ENCODE results near the gene STAC.
A peak's percentile ranks its signal among the peaks of the same experiment; 100 is the strongest.

STAC gene, protein sequence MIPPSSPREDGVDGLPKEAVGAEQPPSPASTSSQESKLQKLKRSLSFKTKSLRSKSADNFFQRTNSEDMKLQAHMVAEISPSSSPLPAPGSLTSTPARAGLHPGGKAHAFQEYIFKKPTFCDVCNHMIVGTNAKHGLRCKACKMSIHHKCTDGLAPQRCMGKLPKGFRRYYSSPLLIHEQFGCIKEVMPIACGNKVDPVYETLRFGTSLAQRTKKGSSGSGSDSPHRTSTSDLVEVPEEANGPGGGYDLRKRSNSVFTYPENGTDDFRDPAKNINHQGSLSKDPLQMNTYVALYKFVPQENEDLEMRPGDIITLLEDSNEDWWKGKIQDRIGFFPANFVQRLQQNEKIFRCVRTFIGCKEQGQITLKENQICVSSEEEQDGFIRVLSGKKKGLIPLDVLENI

DNA sequence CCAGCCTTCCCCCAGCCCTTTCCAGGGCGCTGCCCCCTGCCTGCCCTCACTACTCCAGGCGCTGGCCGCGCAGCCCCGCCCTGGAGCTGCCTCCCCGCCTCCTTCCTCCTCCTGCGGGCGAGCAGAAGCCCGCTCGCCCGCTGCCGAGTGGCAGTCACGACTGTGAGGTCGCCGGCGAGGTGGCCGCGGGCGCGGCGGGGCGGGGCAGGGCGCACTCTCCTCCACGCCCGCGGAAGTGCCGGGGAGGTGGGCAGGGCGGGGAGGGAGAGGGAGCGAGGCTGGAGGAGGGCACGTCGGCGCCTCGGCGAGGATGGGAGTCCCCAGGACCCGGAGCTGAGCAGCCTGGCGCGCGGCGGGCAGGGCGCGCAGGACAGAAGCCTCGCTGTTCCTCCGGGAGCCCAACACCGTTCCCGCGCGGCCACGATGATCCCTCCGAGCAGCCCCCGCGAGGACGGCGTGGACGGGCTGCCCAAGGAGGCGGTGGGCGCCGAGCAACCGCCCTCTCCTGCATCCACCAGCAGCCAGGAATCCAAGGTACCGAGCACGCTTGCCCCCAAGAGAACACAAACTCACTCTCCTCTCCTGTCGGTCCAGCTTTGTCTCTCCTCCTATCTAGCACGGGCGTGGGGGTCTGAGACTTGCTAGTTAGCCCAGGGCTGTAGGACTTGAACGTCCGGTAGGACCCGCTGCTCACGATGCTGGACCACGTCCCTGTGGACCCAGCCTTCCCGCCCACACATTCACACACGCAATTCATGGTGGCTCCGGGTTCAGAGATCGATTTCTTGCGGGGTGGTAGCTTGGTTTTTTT is at the start of gene STAC:
Gene STAC, plus strand, starts transcription at position 284 of the 811 bp plus-strand sequence. Its CDS starts 140 bp downstream, at position 424.
- DNase-seq: peak; percentile 21

DNA sequence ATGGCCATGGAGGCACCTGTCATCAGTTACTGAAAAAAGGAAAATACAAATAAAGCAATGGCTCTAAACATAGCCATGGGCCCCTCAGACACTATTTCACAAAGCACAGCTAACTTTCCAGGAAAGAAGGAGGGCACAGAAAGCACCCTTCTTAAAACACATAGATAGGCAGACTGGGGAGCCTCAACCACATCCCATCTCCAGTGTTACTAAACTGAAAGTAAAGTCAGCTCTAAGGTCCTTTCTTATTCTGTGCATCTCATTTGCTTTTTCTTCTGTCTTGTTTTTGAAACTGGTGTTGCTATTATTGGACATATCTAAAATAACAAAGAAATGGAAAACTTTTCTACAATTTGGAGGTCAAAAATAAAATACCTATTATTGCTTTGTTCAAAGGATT is 48.2 kb upstream of the STAC start:
- no peak for DNase-seq

DNA sequence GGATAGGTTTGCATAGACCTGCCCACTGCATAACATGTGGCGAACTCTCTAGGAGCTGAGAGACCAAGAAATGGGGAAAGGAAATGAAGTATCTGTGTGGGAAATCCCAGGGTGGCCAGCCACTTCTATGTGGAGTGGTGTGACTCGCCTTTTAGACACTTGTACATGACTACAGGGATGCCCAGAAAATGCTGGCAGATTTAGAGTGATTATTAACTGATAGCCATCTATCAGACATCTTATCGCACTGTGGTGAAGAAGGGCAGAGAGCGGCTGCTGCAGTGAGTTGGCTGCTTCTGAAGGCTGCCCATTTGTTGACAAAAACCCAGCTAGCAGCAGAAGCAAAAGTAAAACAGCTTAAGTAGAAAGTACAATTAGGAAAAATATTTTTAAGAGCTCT is 18.1 kb upstream of the STAC start:
- DNase-seq: no peak

DNA sequence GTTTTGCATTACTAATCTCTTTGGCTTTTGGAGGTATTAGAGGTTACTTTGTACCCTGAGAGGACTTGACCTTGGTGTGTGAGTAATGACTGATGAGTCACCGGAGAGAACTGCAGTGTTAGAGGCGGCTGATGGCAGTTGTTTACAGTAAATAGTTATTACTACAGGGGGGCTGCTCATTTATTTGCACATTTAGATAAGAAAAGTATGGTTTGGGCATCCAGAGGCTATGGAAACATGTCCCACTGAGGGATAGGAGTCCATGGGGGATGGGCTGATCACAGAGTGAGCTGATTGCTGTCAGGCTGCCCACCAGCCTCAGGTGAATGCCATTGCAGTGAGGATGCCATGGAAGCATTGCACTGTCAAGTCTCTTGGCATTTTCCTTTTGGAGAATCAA is 17.3 kb upstream of the STAC start:
- no peak for DNase-seq

DNA sequence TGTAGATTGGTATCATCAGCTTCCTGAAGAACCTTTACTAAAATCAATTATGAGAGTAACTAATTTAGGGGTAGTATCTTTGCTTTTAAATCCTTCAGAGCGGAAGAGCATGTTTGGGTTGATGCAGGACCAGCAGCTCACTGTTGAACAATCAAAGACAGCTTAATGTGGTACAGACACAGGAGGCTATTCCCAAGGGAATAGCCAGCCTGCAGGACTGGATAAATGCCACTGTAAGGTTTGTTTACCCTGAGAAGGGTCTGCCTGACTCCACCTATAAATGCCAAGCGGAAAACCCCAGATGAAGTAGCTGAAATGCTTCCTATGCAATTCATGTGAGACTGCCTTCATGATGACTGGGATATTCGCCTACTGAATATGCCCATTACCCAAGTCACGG is 16.0 kb upstream of the STAC start:
- DNase-seq: no peak

DNA sequence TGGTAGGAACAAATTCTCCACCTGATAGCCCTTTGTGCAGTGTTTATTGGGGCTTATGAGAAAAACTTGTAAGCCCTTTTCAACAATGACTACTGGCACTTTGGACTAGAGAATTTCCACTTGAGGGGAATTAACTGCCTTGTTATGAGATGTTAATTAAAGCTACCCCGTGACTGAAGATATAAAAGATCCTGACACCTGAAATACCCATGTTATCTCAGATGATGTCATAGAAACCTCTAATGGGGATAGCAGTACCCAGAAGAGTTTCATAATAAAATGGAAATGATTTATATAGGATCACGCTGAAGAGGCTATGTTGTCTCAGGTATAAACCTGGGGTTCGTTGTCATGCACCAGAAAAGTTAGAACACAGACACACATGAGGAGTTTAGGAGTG is 14.5 kb upstream of the STAC start:
- DNase-seq: no peak

DNA sequence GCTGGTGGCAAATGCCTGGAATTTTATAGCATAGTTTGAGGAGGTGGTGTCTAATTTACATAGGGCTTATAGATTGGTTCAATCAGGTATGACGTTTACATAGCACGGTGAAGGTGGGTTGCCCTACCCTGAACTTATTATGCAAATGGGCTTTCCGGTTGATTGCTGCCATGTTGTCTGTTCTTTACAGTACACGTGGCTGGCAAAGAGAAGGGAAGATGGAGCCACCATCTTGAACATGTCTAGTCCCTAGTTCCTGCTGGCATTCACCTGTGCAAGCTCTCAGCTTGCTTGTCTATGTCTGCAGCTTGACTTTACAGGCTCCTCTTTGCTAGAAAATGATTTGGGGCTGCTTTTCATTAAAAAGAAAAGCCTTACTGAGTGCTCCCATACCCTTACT is 14.0 kb upstream of the STAC start:
- DNase-seq: no peak

DNA sequence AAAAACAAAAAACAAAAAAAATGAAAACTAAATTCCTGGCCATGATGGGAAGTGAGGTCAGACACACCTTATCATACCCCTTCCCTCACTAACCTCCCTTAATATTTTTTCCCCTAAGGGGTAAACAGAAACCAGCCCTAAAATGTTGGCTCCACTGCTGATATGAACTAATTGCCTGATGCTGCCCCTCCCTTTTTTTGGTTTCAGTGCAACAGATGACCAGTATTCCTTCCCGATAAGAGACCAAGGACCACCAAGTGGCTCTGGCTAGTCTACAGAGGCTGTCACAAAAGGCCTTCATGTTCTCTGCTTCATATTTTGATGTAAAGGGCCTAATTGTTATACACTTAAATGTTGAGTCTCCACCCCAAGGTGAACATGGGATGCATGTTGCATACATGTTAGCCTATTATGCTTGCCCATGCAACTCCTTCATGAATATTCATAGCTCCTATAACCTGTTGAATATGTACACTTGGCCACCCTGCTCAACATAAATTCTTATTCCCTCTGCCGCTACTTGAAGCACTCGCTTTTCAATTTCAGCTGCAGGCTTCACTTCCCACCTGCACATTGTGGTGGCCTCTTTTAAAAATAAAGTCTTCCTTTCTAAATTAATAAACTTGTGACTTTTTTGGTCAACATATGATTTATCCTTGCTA is 12.3 kb upstream of the STAC start:
- no peak for DNase-seq

DNA sequence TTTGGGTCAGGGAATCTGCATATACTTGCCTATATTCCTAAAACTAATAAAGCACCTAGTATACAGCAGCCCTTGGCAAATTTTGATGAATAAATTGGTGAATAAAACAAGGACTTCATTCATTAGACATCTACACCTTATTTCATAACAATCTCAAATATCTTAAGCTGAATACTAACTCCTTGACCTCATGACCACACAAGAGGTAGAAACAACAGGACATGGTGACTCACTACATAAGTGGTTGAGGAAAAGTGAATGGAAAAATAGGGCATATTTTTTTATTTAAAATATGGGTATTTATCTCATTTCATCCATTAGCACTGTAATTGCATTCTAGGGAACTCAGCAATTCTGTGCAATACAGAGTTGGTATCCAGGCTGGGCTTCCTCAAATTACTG is 7.8 kb upstream of the STAC start:
- DNase-seq: no peak

DNA sequence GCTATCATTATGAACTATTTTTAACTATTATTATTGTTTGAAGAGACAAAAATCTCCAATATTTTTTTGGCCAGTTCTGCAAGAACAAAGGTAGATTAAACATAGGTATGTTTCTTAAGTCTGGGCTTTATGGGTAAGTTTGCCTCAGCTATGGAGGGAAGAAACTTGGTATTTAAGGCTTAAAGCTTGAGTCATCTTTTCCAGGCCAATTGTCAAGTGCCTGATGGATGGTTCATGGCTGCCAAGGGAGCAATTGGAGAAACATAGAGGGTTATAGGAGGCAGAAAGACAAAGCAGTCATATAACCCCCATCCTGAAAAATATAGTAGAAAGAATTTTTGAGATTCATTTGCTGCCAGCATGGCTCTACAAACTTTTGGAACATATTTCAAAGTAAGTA is 7.2 kb upstream of the STAC start:
- DNase-seq: no peak

DNA sequence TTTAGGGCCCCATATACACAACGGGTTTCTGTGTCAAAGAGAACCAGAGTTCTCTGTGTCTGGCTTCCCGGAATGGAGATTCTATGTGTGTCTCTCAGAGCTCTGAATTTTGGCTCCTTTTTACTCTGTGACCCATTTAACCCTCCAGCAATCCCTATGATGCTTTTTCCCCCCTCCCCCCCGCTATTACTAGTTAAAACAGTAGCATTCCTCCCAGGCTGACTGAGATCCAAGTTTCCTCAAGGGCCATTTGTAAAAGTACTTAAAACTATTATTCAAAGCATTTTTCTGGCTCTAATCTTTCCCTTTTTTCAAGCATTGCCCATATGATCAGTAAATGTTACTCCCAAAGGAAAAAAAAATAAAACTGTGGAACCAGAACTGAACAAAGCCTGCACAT is 6.6 kb upstream of the STAC start:
- no peak for DNase-seq

DNA sequence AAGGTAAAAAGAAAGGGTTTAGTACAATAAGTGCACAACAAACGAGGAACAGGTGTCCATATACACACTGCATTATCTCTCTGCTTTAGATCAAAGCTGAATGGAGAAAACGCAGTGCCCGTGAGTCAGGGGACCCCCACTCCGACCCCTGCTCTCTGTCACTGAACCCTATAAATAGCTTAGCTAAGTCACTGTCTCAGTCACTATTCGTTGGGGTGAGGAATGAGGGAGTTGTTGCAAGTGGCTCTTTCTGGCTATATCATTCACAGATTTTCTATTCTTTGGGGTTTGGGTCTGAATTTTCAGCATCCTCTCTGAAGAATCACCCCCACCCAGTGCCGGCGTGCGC is 458 bp upstream of the STAC start:
- no peak for DNase-seq

DNA sequence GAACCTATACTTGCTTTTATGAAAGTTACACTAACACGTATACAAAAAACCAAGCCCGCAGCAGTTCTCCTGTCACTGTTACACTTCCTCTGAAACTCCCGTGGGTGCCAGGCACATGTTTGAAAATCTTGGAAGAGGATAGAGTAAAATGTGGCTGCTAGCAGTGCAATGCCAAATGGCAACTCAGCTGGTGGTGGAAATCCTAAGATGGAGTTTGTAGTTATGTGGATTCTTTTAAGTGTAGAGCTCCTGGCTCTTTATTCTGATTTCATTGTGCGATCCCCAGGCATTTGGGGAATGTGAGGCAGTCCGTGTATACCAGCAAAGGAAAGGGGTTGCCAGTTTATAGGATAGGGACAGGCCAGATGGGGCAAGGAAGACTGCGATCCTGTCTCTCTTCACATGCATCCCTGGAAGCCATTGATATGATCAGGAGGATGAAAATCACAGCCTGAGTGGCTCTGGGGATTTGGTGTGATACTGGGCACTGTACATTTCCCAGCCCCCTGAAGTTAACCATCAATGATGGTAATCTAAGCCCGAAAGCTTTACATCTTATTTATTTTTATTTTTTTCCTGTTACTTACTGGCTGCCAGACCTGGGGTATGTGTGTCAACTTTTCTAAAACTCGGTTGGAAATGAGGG is 1.1 kb downstream of the STAC start:
- no peak for DNase-seq

DNA sequence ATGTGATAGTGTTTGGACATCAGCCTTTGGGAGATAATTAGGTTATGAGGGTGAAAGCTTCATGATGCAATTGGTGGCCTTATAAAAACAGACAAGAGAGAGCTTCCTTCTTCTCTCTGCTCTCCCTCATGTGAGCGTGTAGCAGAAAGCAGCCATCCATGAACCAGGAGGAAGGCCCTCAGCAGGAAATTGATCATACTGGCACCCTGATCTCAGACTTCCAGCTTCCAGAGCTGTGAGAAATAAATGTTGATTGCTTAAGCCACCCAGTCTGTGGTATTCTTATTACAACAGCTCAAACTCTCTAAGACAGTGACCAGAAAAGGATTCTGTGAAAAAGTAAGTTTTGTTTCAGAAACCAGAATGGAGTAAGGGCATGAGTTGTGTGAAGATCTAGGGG is 13.3 kb downstream of the STAC start:
- no peak for DNase-seq

DNA sequence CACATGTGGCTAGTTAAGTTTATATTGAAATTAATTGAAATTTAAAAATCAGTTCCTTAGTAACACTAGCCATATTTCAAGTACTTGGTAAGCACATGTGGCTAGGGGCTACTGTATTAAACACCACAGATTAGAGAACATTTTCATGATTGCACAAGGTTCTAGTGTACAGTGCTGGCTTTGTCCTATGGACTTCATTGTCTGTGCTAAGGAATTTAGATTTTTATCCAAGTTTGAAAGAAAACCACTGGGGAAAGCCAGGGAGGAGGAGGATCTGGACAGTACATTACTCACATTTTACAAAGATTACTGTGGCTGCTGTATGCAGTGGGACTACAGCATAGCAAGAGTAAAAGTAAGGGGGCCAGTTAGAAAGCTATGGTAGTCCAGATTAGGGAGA is 13.9 kb downstream of the STAC start:
- DNase-seq: no peak

DNA sequence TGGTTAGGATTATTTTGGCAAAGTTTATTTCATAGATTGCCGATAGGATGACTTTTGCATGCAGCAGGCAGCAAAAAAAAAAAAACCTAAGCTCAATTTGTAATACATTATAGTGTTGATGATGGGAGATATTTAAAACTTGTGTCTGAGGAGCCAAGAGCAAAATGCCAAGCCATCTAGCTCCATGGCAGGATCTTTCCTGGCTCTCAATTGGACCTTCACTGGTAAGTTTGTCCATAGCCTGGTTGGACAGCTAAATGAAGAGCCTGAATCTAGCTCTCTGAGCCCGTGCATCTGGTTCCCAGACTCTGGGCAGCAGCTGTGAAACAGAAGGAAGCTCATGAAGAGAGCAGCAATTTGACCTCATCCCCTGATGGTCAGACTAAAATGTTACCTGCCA is 17.5 kb downstream of the STAC start:
- no peak for DNase-seq

DNA sequence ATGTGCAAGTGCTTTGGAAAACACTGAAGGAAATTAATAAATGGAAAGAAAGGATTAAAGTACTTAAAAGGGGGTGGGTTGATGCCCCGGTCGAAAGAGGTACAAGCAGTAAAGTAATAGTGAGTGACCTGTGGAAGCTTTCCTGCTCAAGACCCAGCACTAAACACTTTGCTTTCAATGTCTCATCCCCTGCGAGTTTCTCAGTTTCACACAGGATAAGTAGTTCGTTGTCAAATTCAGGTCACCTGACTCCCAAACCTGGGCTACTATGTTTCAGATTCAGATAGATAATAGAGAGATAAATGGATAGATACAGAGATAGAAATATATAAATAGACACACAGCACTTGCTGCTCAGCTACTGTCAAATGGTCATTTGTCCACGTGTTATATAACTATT is 19.6 kb downstream of the STAC start:
- DNase-seq: no peak

DNA sequence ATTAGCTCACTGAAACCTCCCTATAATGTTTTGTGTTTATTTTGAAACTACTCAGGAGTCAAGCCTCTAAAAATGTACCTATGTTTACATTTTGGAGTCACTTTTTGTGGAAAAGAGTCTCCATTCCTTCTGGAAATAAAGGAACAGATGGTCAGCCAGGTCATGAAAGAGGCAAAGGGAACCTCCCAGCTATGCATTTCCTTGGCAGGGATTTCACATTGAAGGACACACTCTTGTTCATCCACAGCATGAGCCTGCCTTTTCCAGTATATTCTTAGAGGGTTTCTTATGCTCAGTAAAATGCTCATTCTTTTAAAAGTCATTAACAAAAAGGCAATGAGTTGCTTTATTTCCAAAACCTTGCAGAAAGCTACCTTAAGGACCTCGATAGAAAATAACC is 20.8 kb downstream of the STAC start:
- DNase-seq: no peak

DNA sequence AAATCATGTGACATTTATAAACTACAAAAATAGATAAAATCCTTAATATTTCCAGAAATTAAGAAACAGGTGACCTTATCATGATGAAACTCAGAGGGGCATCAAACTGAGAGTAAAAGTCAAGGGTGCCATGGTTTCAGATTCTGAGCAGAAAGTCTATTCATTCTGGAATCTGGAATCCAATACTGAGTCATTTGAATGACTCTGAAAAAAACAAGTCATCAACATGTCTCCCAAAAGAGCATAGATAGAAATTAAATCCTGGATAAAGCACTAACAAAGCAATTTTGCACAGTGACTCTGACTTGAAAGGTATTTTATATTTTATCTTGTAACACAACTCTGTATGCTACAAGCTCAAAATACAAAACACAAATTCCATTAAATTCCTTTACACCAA is 23.4 kb downstream of the STAC start:
- DNase-seq: no peak

DNA sequence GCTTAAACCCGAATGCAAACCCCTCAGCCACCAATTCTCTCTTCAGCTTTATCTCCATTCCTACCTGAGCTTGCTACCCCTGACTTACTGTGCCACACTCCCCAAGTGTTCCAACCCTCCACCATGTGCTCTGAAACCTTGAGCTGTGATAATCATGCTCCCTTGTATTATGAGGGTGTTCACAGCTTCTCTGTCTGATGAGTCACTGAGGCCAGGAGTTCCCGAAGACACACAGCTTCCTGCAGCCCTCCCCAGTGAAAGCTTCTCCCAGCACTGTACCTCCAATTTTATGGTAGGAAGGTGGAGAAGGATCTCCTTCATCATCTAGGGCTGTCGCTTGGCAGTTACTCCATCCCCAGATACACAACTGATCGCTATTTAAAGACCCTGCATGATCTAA is 24.9 kb downstream of the STAC start:
- no peak for DNase-seq

DNA sequence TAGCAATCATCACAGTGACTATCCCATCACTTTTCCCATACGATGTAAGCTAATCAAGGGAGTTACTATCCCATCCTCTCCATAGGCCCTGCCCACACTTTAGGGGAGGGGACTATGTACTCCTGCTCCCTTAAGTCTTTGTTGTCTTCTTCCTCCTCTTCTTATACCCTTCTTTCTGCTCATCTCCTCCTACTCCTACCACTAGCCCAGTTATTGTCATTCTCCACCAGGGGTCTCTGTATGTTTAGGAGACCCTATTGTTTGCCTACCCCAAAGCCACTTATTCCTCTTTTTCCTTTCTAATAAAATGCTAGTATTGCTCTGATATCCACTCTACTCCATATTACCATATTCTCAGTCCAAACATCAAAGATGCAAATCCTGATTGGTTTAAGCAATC is 27.8 kb downstream of the STAC start:
- no peak for DNase-seq

DNA sequence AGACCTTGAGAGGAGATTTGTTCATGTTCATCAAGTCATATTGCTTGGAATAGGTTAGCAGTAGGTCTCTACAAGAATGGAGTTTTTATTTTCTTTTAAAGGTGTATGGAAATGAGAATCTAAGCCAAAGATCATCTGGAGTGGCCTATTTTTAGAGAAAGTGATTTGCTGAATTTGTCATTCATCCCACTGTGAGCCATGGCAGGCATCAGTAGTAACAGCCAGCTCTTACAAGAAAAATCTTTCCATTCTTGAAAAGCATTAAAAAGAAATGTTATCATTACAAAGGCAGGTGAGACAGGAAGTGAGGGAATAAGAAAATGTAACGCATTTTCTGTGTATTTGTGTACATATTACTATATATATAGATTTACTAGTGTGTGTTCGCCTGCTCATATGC is 29.6 kb downstream of the STAC start:
- DNase-seq: no peak

DNA sequence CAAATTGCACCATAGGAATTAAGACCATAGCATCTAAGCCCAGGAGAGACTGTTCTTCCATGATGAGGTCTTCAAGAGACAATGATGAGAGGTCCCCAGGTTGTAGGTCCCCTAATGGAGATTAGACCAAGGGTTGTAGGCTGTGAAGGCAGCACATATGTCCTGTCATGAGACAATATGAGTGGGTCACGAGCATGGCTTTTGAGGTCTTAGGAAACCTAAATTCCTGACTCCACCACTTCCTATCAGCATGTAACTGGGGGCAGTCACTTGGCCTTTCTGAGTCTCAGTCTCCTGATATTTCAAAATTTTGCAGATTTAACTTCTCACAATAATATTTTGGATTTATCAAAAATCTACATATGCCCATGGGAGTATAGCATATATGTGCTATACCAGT is 31.3 kb downstream of the STAC start:
- no peak for DNase-seq

DNA sequence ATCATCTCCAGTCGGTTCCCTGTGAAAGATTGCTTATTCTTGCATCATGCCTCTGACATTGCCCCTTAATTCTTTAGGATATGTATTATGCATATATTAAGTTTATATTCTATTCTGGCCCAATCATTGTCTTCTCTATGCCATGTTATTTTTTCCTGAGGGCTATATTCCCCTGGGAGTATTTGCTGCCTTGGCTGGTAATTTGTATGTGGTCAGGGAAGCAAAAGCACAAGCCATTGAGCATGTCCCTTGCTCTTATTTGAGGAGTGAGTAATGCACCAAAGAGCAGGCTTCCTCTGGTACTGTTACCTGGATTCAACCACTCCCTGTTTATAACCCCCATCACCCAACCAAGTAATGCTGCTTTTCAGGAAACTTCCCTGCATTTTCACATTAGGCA is 36.3 kb downstream of the STAC start:
- DNase-seq: no peak
